WTC11 (cell line): Measurements from ENCODE around the gene ZNF620. TPM values are rescaled to one million over a fixed set of nuclear protein-coding genes. Genes with fewer than 3 reads are reported as not detected.

Source experiments
- ATAC-seq: fragments of 200-7000 bp; cut with Tn5 transposase; 2 replicates; pipeline ENCODE4 v1.10.0; 2021; ENCODE audit warnings: mild to moderate bottlenecking, moderate library complexity
- Bru-seq: library from RNA; stranded (reverse); fragments of 400-500 nt; gene quantifications from one replicate; lab custom pipeline; 2021; lab: Mats Ljungman, UMichigan
- CTCF ChIA-PET: fragments of 300-600 bp; sonication (Branson Sonifier 250); formaldehyde crosslinking; loops from one replicate; lab custom pipeline; 2021; ENCODE audit warnings: antibody characterized with exemption; lab: Charles Lee
- POLR2A ChIA-PET: fragments of 350-600 bp; sonication (Branson Sonifier 250); formaldehyde crosslinking; loops from one replicate; lab custom pipeline; 2021; ENCODE audit warnings: antibody characterized with exemption; lab: Charles Lee
- DNase-seq: peaks from one replicate; pipeline ENCODE4 v3.0.0; 2021; ENCODE audit warnings: low spot score
- H3K27ac Mint-ChIP-seq: 2 replicates; pipeline ENCODE4 v1.8.0; 2021; ENCODE audit warnings: mixed read lengths
- H3K27me3 Mint-ChIP-seq: 2 replicates; pipeline ENCODE4 v1.8.0; 2021; ENCODE audit warnings: low read depth, mild to moderate bottlenecking, moderate library complexity, mixed read lengths
- H3K36me3 Mint-ChIP-seq: 2 replicates; pipeline ENCODE4 v1.8.0; 2021; ENCODE audit warnings: mixed read lengths
- H3K4me1 Mint-ChIP-seq: 2 replicates; pipeline ENCODE4 v1.8.0; 2022; ENCODE audit warnings: mixed read lengths
- H3K4me3 Mint-ChIP-seq: 2 replicates; pipeline ENCODE4 v1.8.0; 2021; ENCODE audit warnings: mild to moderate bottlenecking, moderate library complexity, mixed read lengths
- H3K9me3 Mint-ChIP-seq: 2 replicates; pipeline ENCODE4 v1.8.0; 2021; ENCODE audit warnings: mixed read lengths
- CBFB ChIP-seq: sonication (generic); formaldehyde crosslinking; IDR thresholded peaks from 2 replicates; pipeline ENCODE4 v1.8.1; 2022; ENCODE audit warnings: mild to moderate bottlenecking, low read depth, missing genetic modification reagents
- CREM ChIP-seq: sonication (generic); formaldehyde crosslinking; IDR thresholded peaks from 2 replicates; pipeline ENCODE4 v1.8.1; 2022; ENCODE audit warnings: mild to moderate bottlenecking, missing genetic modification reagents, moderate library complexity
- ELF4 ChIP-seq: sonication (generic); formaldehyde crosslinking; IDR thresholded peaks from 2 replicates; pipeline ENCODE4 v1.8.1; 2022; ENCODE audit warnings: low read depth, mild to moderate bottlenecking, moderate library complexity, missing genetic modification reagents
- EMX1 ChIP-seq: fragments of 250-450 bp; sonication (Bioruptor Pico); IDR thresholded peaks from 2 replicates; pipeline ENCODE4 v1.8.0; 2021; ENCODE audit warnings: mild to moderate bottlenecking
- ETV6 ChIP-seq: sonication (generic); formaldehyde crosslinking; IDR thresholded peaks from 2 replicates; pipeline ENCODE4 v1.8.1; 2022; ENCODE audit warnings: mild to moderate bottlenecking, missing genetic modification reagents
- FOXK1 ChIP-seq: sonication (generic); formaldehyde crosslinking; IDR thresholded peaks from 2 replicates; pipeline ENCODE4 v1.8.0; 2022; ENCODE audit warnings: mild to moderate bottlenecking, moderate library complexity, missing genetic modification reagents
- FOXP1 ChIP-seq: sonication (generic); formaldehyde crosslinking; IDR thresholded peaks from 2 replicates; pipeline ENCODE4 v1.8.0; 2022; ENCODE audit warnings: missing genetic modification reagents, mild to moderate bottlenecking, moderate library complexity, borderline replicate concordance
- GABPB1 ChIP-seq: sonication (generic); formaldehyde crosslinking; IDR thresholded peaks from 2 replicates; pipeline ENCODE4 v1.8.1; 2023; ENCODE audit warnings: mild to moderate bottlenecking, missing genetic modification reagents
- HMGXB4 ChIP-seq: sonication (generic); formaldehyde crosslinking; IDR thresholded peaks from 2 replicates; pipeline ENCODE4 v1.8.1; 2023; ENCODE audit warnings: mild to moderate bottlenecking, moderate library complexity, missing genetic modification reagents
- JUN ChIP-seq: sonication (generic); formaldehyde crosslinking; IDR thresholded peaks from 2 replicates; pipeline ENCODE4 v1.8.0; 2023; ENCODE audit warnings: mild to moderate bottlenecking, missing genetic modification reagents
- NFYB ChIP-seq: sonication (generic); formaldehyde crosslinking; conservative IDR thresholded peaks from 2 replicates; pipeline ENCODE4 v1.8.0; 2022; ENCODE audit warnings: low read depth, missing genetic modification reagents
- PRDM15 ChIP-seq: sonication (generic); formaldehyde crosslinking; IDR thresholded peaks from 2 replicates; pipeline ENCODE4 v1.8.0; 2022; ENCODE audit warnings: missing genetic modification reagents
- SP1 ChIP-seq: sonication (generic); formaldehyde crosslinking; conservative IDR thresholded peaks from 2 replicates; pipeline ENCODE4 v1.8.1; 2022; ENCODE audit warnings: missing genetic modification reagents
- ZNF232 ChIP-seq: sonication (generic); formaldehyde crosslinking; IDR thresholded peaks from 2 replicates; pipeline ENCODE4 v1.8.0; 2022; ENCODE audit warnings: mild to moderate bottlenecking, missing genetic modification reagents
- ZNF423 ChIP-seq: fragments of 250-450 bp; sonication (Bioruptor Pico); IDR thresholded peaks from 2 replicates; pipeline ENCODE4 v2.1.2; 2022; ENCODE audit warnings: mild to moderate bottlenecking, moderate library complexity
- ZNF671 ChIP-seq: fragments of 250-450 bp; sonication (Bioruptor Pico); IDR thresholded peaks from 2 replicates; pipeline ENCODE4 v1.8.0; 2021; ENCODE audit warnings: mild to moderate bottlenecking
- long read RNA-seq, 3 experiments: library from RNA in 1 of 3; library from capped mRNA in 1 of 3; library from polyadenylated mRNA in 1 of 3; unstranded in 2 of 3; stranded (forward) in 1 of 3; transcript quantifications; one replicate each; pipeline ENCODE4 v2.0.0, GENCODE V29; 2021
- total RNA-seq: library from RNA; stranded (reverse); gene quantifications from 3 replicates; pipeline ENCODE4 v1.2.3, GENCODE V29; 2021
- TF ChIP-seq, protein P1 (sequence below): sonication (generic); formaldehyde crosslinking; IDR thresholded peaks from 2 replicates; pipeline ENCODE4 v1.8.0; 2022; ENCODE audit warnings: mild to moderate bottlenecking, missing genetic modification reagents
- TF ChIP-seq, protein P2 (sequence below): sonication (generic); formaldehyde crosslinking; IDR thresholded peaks from 2 replicates; pipeline ENCODE4 v1.8.1; 2023; ENCODE audit warnings: mild to moderate bottlenecking, missing genetic modification reagents
- TF ChIP-seq, protein P3 (sequence below): sonication (generic); formaldehyde crosslinking; IDR thresholded peaks from 2 replicates; pipeline ENCODE4 v1.8.0; 2022; ENCODE audit warnings: mild to moderate bottlenecking, missing genetic modification reagents
- TF ChIP-seq, protein P4 (sequence below): sonication (generic); formaldehyde crosslinking; IDR thresholded peaks from 2 replicates; pipeline ENCODE4 v1.8.1; 2022; ENCODE audit warnings: mild to moderate bottlenecking, moderate library complexity, missing genetic modification reagents
- TF ChIP-seq, protein P5 (sequence below): sonication (generic); formaldehyde crosslinking; conservative IDR thresholded peaks from 2 replicates; pipeline ENCODE4 v1.8.1; 2023; ENCODE audit warnings: mild to moderate bottlenecking, low read depth, missing genetic modification reagents, moderate library complexity

Gene ZNF620
- total RNA-seq (15.6 to 19.8 TPM (median 17.2 TPM) in 3 replicates), Bru-seq, nascent RNA (percentile 88 among the genes with signal in this experiment)
- long read RNA-seq, experiment 1, transcript ZNF620-201 (5 exons, 3,291 nt), result minor isoform, 8 of 58 reads
- long read RNA-seq, experiment 1, transcript ZNF620-202 (3 exons, 2,022 nt), result major isoform, 20 of 58 reads
- long read RNA-seq, experiment 1, partial matches to known transcripts, result 2 of 58 reads
- long read RNA-seq, experiment 1, other reads (novel, unspliced or antisense), result 28 of 58 reads
- long read RNA-seq, experiment 2, partial matches to known transcripts, result 0 of 9 reads
- long read RNA-seq, experiment 2, other reads (novel, unspliced or antisense), result 5 of 9 reads
- long read RNA-seq, experiment 3, partial matches to known transcripts, result 0 of 8 reads
- long read RNA-seq, experiment 3, other reads (novel, unspliced or antisense), result 6 of 8 reads

DNA sequence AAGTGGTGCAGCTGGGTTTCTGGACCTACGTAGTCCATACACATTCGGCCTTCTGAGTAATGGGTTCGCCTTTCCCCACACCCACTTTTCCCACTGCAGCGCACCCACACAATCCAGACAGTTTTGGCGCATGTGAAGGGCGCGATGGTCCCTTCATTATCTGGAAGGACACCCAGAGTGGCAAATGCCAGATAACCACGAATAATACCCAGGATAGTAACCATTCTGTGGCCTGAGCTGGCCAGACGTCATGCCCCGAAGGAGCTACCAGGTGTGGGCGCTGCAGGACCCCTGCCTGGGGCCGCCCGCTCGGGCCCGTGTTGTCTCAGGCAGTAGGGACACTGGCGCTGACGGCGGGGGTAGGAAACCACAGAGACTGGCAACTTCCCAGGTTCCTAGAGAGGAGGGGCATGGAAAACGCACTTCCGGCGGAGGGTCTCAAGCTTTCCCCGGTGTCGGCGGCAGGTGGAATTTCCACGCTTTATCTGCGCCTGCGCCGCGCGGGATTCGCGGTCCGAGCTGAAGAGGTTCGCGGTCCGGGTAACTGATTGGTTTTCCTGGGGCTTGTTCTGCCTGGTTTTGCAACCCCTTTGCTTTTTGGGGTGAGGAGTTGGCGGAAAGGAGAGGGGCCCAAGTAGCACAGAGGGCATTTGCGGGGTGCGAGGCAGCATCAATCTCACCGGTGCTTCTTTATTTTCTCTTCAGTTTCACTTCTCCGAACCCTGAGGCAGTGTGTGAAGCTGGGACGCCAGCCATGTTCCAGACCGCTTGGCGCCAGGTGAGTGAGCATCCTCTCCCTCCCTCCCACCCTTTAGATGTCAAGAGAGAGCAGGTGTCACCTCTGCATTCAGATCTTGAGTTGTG, at the start of gene ZNF620:
ZNF620 (plus strand) TSS at position 441 of the 864 bp plus-strand sequence; CDS start at position 755, 314 bp downstream.
- peak; percentile 59; the same call in 1 of the 2 replicates for TF ChIP-seq FOXP1 (CRISPR knock-in tag)
- TF ChIP-seq SP1 (CRISPR knock-in tag), result peak; percentile 70
- TF ChIP-seq JUN (CRISPR knock-in tag), result no peak
- TF ChIP-seq ZNF423, result peak; percentile 94
- peak; percentile 82 for TF ChIP-seq GABPB1 (CRISPR knock-in tag)
- TF ChIP-seq, protein P1, sequence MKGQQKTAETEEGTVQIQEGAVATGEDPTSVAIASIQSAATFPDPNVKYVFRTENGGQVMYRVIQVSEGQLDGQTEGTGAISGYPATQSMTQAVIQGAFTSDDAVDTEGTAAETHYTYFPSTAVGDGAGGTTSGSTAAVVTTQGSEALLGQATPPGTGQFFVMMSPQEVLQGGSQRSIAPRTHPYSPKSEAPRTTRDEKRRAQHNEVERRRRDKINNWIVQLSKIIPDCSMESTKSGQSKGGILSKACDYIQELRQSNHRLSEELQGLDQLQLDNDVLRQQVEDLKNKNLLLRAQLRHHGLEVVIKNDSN (CRISPR knock-in tag), result no peak
- TF ChIP-seq CREM, result peak; percentile 79
- TF ChIP-seq PRDM15 (CRISPR knock-in tag), result no peak
- no peak for TF ChIP-seq CBFB (CRISPR knock-in tag)
- TF ChIP-seq, protein P2, sequence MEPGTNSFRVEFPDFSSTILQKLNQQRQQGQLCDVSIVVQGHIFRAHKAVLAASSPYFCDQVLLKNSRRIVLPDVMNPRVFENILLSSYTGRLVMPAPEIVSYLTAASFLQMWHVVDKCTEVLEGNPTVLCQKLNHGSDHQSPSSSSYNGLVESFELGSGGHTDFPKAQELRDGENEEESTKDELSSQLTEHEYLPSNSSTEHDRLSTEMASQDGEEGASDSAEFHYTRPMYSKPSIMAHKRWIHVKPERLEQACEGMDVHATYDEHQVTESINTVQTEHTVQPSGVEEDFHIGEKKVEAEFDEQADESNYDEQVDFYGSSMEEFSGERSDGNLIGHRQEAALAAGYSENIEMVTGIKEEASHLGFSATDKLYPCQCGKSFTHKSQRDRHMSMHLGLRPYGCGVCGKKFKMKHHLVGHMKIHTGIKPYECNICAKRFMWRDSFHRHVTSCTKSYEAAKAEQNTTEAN (CRISPR knock-in tag), result peak; percentile 19; the same call in 1 of the 2 replicates
- TF ChIP-seq NFYB (CRISPR knock-in tag), result no peak
- TF ChIP-seq, protein P3, sequence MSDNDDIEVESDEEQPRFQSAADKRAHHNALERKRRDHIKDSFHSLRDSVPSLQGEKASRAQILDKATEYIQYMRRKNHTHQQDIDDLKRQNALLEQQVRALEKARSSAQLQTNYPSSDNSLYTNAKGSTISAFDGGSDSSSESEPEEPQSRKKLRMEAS, result peak; percentile 72
- peak; percentile 76; the same call in 1 of the 2 replicates for TF ChIP-seq ZNF232 (CRISPR knock-in tag)
- TF ChIP-seq, protein P4, sequence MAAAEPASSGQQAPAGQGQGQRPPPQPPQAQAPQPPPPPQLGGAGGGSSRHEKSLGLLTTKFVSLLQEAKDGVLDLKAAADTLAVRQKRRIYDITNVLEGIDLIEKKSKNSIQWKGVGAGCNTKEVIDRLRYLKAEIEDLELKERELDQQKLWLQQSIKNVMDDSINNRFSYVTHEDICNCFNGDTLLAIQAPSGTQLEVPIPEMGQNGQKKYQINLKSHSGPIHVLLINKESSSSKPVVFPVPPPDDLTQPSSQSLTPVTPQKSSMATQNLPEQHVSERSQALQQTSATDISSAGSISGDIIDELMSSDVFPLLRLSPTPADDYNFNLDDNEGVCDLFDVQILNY, result 0 out of 2 replicates have a peak, but pooled peaks have one; percentile 44
- TF ChIP-seq, protein P5, sequence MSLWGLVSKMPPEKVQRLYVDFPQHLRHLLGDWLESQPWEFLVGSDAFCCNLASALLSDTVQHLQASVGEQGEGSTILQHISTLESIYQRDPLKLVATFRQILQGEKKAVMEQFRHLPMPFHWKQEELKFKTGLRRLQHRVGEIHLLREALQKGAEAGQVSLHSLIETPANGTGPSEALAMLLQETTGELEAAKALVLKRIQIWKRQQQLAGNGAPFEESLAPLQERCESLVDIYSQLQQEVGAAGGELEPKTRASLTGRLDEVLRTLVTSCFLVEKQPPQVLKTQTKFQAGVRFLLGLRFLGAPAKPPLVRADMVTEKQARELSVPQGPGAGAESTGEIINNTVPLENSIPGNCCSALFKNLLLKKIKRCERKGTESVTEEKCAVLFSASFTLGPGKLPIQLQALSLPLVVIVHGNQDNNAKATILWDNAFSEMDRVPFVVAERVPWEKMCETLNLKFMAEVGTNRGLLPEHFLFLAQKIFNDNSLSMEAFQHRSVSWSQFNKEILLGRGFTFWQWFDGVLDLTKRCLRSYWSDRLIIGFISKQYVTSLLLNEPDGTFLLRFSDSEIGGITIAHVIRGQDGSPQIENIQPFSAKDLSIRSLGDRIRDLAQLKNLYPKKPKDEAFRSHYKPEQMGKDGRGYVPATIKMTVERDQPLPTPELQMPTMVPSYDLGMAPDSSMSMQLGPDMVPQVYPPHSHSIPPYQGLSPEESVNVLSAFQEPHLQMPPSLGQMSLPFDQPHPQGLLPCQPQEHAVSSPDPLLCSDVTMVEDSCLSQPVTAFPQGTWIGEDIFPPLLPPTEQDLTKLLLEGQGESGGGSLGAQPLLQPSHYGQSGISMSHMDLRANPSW (CRISPR knock-in tag), result no peak
- TF ChIP-seq HMGXB4, result peak; percentile 79
- peak; percentile 78 for TF ChIP-seq FOXK1 (CRISPR knock-in tag)
- peak; percentile 13; the same call in 1 of the 2 replicates for TF ChIP-seq ETV6 (CRISPR knock-in tag)
- no peak for TF ChIP-seq EMX1 (CRISPR knock-in tag)
- no peak for TF ChIP-seq ELF4 (CRISPR knock-in tag)
- no peak for TF ChIP-seq ZNF671 (CRISPR knock-in tag)
- Mint-ChIP-seq H3K4me3 (peak within 1 kb of the TSS; percentile 93), H3K27me3 (peaks cover 2% of the 10 kb centered on the region; the same call in 1 of the 2 replicates), H3K4me1 (peaks cover 17% of the 10 kb centered on the region), H3K36me3 (peaks cover 30% of the 10 kb centered on the region), H3K27ac (peak within 1 kb of the TSS; percentile 96), H3K9me3 (no peaks in the 10 kb centered on the region)
- POLR2A ChIA-PET, result interaction anchor here (1.3 to 2.5 kb wide), 4 partner anchors 18 to 693 kb away, joined by 3 to 24 read pairs (median 4); partner anchors contain the start of genes CTNNB1, ZNF619 and ZNF621
- DNase-seq (peak; percentile 88), ATAC-seq (peak; percentile 99)
- CTCF ChIA-PET, result interaction anchor here (0.7 to 2.5 kb wide), 12 partner anchors 11 to 325 kb away, joined by 3 to 22 read pairs (median 6); partner anchors contain the start of genes RPL14, ZNF619 and ZNF621
